K562 (cell line): ENCODE measurements around the gene ENC1. TPM values are rescaled to one million over a fixed set of nuclear protein-coding genes. Genes with fewer than 3 reads are reported as not detected.

Experiments used
- ARID1B ChIP-seq: fragments of 450-650 bp; IDR thresholded peaks from 2 replicates; pipeline ENCODE4 v1.6.1; 2016; ENCODE audit warnings: antibody characterized with exemption, mild to moderate bottlenecking, inconsistent platforms
- CXXC5 ChIP-seq: fragments of 250-450 bp; sonication (Bioruptor Pico); IDR thresholded peaks from 2 replicates; pipeline ENCODE4 v1.8.0; 2022; ENCODE audit warnings: inconsistent platforms, mild to moderate bottlenecking, moderate library complexity
- NCOR1 ChIP-seq: fragments of 450-650 bp; IDR thresholded peaks from 2 replicates; pipeline ENCODE4 v1.6.1; 2016; ENCODE audit warnings: mild to moderate bottlenecking, moderate library complexity
- RAD21 ChIP-seq, 2 experiments: fragments of 250-450 bp in 1 of 2; fragments of 450-650 bp in 1 of 2; sonication (Bioruptor Pico) in 1 of 2; formaldehyde crosslinking in 1 of 2; IDR thresholded peaks in 1 of 2; conservative IDR thresholded peaks in 1 of 2; 2 replicates each; pipeline versions ENCODE4 v1.4.0 to v1.8.0; 2020 to 2022; ENCODE audit warnings: mild to moderate bottlenecking in 2 of 2, moderate library complexity in 1 of 2
- ZNF766 ChIP-seq: fragments of 200-800 bp; sonication (Bioruptor generic); conservative IDR thresholded peaks from 2 replicates; pipeline ENCODE4 v1.6.1; 2016; ENCODE audit warnings: missing genetic modification characterization, missing compliant biosample characterization
- polyA plus RNA-seq, 8 experiments: library from polyadenylated mRNA; depleted of rRNA in 4 of 8; stranded (reverse) in 5 of 8; unstranded in 3 of 8; fragments of >200 nt; fragmentation: Nextera tagmentation in 2 of 8; fragmentation: Illumina TruSeq in 1 of 8; extraction: Ambion mirVana in 2 of 8; extraction: Trizol in 1 of 8; gene quantifications; 2 replicates each; pipeline versions ENCODE4 v1.2.1 to v1.2.3, GENCODE V29; 2011 to 2014; ENCODE audit warnings: inconsistent platforms in 1 of 8, missing spikeins in 1 of 8
- total RNA-seq, 7 experiments: library from RNA; depleted of rRNA in 6 of 7; stranded (reverse); fragments of >200 nt in 6 of 7; fragmentation: Illumina TruSeq in 2 of 7; extraction: Trizol in 2 of 7; gene quantifications; 2 replicates each; pipeline versions ENCODE4 v1.2.1 to v1.2.3, GENCODE V29; 2011 to 2021; ENCODE audit warnings: low replicate concordance in 1 of 7
- TF ChIP-seq, protein P1 (sequence below): fragments of 250-450 bp; sonication (Bioruptor Pico); IDR thresholded peaks from 2 replicates; pipeline ENCODE4 v1.8.0; 2021; ENCODE audit warnings: moderate library complexity, mild to moderate bottlenecking, inconsistent platforms
- TF ChIP-seq, protein P2 (sequence below): sonication (generic); formaldehyde crosslinking; IDR thresholded peaks from 2 replicates; pipeline ENCODE4 v1.8.0; 2022; ENCODE audit warnings: missing genetic modification reagents, mild to moderate bottlenecking, moderate library complexity, borderline replicate concordance
- TF ChIP-seq, protein P3 (sequence below): fragments of 450-650 bp; IDR thresholded peaks from 2 replicates; pipeline ENCODE4 v1.6.1; 2017; ENCODE audit warnings: mild to moderate bottlenecking, moderate library complexity
- TF ChIP-seq, protein P4 (sequence below): fragments of 200-800 bp; sonication (Bioruptor generic); IDR thresholded peaks from 2 replicates; pipeline ENCODE4 v1.6.1; 2017; ENCODE audit warnings: missing genetic modification characterization, missing compliant biosample characterization

The ENC1 gene
- total and polyA plus RNA-seq, 9 of the 15 experiments (the other 6 are each of a cell fraction or from before 2014, with no cell fraction given), result 0.17 to 3.2 (median 0.97) TPM

DNA sequence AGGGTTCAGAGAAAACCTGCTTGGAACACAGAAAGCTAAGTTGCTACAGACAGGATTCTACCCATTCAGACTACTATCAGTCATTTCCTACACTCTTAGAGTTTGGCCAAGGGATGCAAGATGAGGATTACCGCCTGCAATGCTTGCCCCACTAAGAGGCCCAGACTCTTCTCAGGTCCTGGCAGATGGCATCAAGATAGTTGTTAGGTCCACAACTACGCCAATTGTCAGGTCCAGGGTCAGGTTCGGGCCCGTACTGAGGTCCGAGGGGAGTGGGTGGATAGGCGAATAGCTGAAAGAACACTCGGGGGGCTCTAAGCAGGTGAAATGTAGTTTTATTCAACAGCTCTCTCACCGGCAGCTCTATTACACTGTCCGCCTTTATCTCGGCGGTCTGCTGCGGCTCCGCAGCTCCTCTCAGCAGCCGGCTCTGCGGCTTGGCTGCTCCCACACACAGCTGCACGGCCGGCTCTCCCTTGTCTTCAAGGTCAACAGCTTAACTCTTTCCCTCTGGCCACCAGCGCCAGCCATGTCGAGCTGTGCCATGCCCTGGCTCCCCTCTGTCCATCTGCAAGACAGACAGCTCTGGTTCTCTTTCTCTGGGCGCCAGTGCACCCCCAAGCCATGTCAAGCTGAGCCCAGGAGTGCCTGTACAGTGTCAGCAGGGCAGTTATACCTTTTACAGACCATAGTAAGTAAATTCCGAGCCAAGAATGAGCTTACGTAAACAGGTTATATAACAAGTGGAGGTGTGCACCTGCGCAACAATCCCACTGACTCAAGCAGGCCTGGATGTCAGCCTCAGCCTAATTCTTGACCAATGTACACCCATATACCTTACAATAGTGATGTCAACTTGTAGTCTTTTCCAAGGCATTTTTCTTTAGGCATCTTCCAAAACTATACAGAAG, 24.0 kb downstream of the ENC1 start (continued):
- TF ChIP-seq, protein P1, sequence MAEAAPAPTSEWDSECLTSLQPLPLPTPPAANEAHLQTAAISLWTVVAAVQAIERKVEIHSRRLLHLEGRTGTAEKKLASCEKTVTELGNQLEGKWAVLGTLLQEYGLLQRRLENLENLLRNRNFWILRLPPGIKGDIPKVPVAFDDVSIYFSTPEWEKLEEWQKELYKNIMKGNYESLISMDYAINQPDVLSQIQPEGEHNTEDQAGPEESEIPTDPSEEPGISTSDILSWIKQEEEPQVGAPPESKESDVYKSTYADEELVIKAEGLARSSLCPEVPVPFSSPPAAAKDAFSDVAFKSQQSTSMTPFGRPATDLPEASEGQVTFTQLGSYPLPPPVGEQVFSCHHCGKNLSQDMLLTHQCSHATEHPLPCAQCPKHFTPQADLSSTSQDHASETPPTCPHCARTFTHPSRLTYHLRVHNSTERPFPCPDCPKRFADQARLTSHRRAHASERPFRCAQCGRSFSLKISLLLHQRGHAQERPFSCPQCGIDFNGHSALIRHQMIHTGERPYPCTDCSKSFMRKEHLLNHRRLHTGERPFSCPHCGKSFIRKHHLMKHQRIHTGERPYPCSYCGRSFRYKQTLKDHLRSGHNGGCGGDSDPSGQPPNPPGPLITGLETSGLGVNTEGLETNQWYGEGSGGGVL (CRISPR knock-in tag), result no peak
- TF ChIP-seq, protein P2, sequence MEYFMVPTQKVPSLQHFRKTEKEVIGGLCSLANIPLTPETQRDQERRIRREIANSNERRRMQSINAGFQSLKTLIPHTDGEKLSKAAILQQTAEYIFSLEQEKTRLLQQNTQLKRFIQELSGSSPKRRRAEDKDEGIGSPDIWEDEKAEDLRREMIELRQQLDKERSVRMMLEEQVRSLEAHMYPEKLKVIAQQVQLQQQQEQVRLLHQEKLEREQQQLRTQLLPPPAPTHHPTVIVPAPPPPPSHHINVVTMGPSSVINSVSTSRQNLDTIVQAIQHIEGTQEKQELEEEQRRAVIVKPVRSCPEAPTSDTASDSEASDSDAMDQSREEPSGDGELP, result peak; percentile 91
- TF ChIP-seq RAD21 (CRISPR knock-in tag; conservative IDR thresholded peaks at IDR 0.05 in 1 of 2, IDR thresholded peaks at IDR 0.05 in 1 of 2) (peak in 1 of 2 experiments; percentile 3; a peak in 1 of 4 replicates), NCOR1 (peak; percentile 46), ZNF766 (CRISPR knock-in tag) (0 out of 2 replicates have a peak, but pooled peaks have one; percentile 44), CXXC5 (peak; percentile 55), ARID1B (peak; percentile 51; the same call in 1 of the 2 replicates)
- TF ChIP-seq, protein P3, sequence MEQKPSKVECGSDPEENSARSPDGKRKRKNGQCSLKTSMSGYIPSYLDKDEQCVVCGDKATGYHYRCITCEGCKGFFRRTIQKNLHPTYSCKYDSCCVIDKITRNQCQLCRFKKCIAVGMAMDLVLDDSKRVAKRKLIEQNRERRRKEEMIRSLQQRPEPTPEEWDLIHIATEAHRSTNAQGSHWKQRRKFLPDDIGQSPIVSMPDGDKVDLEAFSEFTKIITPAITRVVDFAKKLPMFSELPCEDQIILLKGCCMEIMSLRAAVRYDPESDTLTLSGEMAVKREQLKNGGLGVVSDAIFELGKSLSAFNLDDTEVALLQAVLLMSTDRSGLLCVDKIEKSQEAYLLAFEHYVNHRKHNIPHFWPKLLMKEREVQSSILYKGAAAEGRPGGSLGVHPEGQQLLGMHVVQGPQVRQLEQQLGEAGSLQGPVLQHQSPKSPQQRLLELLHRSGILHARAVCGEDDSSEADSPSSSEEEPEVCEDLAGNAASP, result no peak
- TF ChIP-seq, protein P4, sequence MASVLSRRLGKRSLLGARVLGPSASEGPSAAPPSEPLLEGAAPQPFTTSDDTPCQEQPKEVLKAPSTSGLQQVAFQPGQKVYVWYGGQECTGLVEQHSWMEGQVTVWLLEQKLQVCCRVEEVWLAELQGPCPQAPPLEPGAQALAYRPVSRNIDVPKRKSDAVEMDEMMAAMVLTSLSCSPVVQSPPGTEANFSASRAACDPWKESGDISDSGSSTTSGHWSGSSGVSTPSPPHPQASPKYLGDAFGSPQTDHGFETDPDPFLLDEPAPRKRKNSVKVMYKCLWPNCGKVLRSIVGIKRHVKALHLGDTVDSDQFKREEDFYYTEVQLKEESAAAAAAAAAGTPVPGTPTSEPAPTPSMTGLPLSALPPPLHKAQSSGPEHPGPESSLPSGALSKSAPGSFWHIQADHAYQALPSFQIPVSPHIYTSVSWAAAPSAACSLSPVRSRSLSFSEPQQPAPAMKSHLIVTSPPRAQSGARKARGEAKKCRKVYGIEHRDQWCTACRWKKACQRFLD (CRISPR knock-in tag), result peak; percentile 73; the same call in 1 of the 2 replicates
- TF ChIP-seq, all 486 proteins: peak for 30
